ENCODE results near the gene FSD1L. TPM values are rescaled to one million over a fixed set of nuclear protein-coding genes. Genes with fewer than 3 reads are reported as not detected.

FSD1L gene
- total RNA-seq, 1 experiment from 2014 or later: 5.5 TPM

DNA sequence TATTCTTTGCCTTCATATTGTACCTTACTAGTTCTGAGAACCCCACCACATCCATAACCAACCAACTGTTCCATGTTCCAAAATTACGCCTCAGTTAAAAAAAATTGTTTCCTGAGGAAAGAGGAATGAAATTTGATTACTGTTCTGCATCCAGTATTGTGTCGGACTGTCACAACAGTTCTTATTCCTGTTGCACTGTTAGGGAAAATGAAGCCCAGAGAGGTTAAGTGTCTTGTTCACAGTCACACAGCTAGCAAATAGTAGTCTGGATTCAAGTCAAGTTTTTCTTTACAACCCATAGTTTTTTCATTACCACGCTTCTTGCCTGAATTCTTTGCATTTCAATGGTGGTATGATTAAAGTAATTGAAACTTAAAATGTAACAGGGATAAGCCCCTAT lies 4.4 kb downstream of the FSD1L start:
- no peaks in the 10 kb centered on the region for H3K4me1 ChIP-seq (ENCODE audit: insufficient read depth, low read length)
- no peak overlapping the region for H4K5ac ChIP-seq (ENCODE audit: insufficient read length, low read depth, low read length)
- H3K27ac ChIP-seq (ENCODE audit: insufficient read length, low read depth, low read length): no peak overlapping the region
- H4K20me1 ChIP-seq (ENCODE audit: control insufficient read depth, insufficient read depth, insufficient read length): no peaks in the 10 kb centered on the region
- peaks cover 3% of the 10 kb centered on the region; the same call in 1 of the 2 replicates for H3K79me2 ChIP-seq (ENCODE audit: insufficient read depth, low read length)
- Mint-ChIP-seq H3K27me3 (ENCODE audit: low read depth) (no peaks in the 10 kb centered on the region), H3K4me3 (no peak overlapping the region), H3K36me3 (ENCODE audit: insufficient read depth in 1 of 3, low read depth in 3 of 3) (peaks cover 2 to 3% (median 2%) of the 10 kb centered on the region in 3 experiments; a peak in 4 of 7 replicates), H3K27ac (no peak overlapping the region), H3K9me3 (0 out of 5 replicates have a peak, but pooled peaks cover 0 to 2% of the 10 kb centered on the region in 2 experiments), H3K4me1 (peaks cover 19 to 31% of the 10 kb centered on the region in 2 experiments)
- H3K4me2 ChIP-seq (ENCODE audit: insufficient read depth, insufficient read length, low read length): no peak overlapping the region
- no peaks in the 10 kb centered on the region for H3K79me1 ChIP-seq (ENCODE audit: insufficient read depth, low read depth, low read length, poor library complexity, severe bottlenecking)
- no peak overlapping the region for H3K9ac ChIP-seq (ENCODE audit: extremely low read depth, insufficient read length, low read length)
- H2BK120ac ChIP-seq (ENCODE audit: low read depth, low read length, poor library complexity, severe bottlenecking): no peak overlapping the region
- no CpG with 5 or more reads among the region's 3 CpGs for WGBS (ENCODE audit: extremely low coverage, insufficient read length, low lambda C conversion rate)
- H2BK12ac ChIP-seq (ENCODE audit: insufficient read length, low read depth, low read length): no peak overlapping the region
- no peak overlapping the region for H2BK15ac ChIP-seq (ENCODE audit: low read depth, low read length)
- H2AK5ac ChIP-seq (ENCODE audit: insufficient read length, low read length): no peak overlapping the region
- H3T11ph ChIP-seq (ENCODE audit: low read length): no peak overlapping the region
- no peak overlapping the region for H2BK5ac ChIP-seq (ENCODE audit: insufficient read length, low read length)
- no peak overlapping the region for H3K4ac ChIP-seq (ENCODE audit: low read depth, low read length)
- no peak overlapping the region for H3K56ac ChIP-seq (ENCODE audit: insufficient read length, low read depth, low read length)
- peaks cover 6% of the 10 kb centered on the region for H3K23me2 ChIP-seq (ENCODE audit: insufficient read length, low read depth, low read length, poor library complexity, severe bottlenecking)
- DNase-seq: no peak
- H2AFZ ChIP-seq (ENCODE audit: low read length): no peak overlapping the region
- H3K18ac ChIP-seq (ENCODE audit: insufficient read length, low read depth, low read length): no peak overlapping the region
- no peak overlapping the region for H3K14ac ChIP-seq (ENCODE audit: insufficient read depth, low read length)
- H4K91ac ChIP-seq (ENCODE audit: insufficient read length, low read depth, low read length): no peak overlapping the region
- H2BK20ac ChIP-seq (ENCODE audit: low read depth, low read length, poor library complexity, severe bottlenecking): no peak overlapping the region
- no peak overlapping the region for H4K8ac ChIP-seq (replicated peaks; ENCODE audit: insufficient read length, low read depth, low read length)
- H3K27me3 ChIP-seq (ENCODE audit: insufficient read depth, low read length): no peaks in the 10 kb centered on the region
- TF ChIP-seq, protein P1, sequence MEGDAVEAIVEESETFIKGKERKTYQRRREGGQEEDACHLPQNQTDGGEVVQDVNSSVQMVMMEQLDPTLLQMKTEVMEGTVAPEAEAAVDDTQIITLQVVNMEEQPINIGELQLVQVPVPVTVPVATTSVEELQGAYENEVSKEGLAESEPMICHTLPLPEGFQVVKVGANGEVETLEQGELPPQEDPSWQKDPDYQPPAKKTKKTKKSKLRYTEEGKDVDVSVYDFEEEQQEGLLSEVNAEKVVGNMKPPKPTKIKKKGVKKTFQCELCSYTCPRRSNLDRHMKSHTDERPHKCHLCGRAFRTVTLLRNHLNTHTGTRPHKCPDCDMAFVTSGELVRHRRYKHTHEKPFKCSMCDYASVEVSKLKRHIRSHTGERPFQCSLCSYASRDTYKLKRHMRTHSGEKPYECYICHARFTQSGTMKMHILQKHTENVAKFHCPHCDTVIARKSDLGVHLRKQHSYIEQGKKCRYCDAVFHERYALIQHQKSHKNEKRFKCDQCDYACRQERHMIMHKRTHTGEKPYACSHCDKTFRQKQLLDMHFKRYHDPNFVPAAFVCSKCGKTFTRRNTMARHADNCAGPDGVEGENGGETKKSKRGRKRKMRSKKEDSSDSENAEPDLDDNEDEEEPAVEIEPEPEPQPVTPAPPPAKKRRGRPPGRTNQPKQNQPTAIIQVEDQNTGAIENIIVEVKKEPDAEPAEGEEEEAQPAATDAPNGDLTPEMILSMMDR (conservative IDR thresholded peaks at IDR 0.05): no peak
- no peak overlapping the region for H3K23ac ChIP-seq (ENCODE audit: insufficient read length, low read depth, low read length)
- H3K9me3 ChIP-seq (ENCODE audit: control insufficient read depth, low read depth, low read length): no peaks in the 10 kb centered on the region

Measured in H9 (cell line).